Colonic mucosa (tissue), 4 donors: ENCODE measurements around the gene ADGRL3. TPM values are rescaled to one million over a fixed set of nuclear protein-coding genes. Genes with fewer than 3 reads are reported as not detected.

Source experiments
- DNase-seq: peaks from one replicate; pipeline ENCODE4 v3.0.0-alpha.2; 2020
- H3K27ac ChIP-seq: fragments of 200-600 bp; one replicate; pipeline ENCODE4 v1.8.0; 2021
- H3K27me3 ChIP-seq: fragments of 200-600 bp; one replicate; pipeline ENCODE4 v1.8.0; 2021
- H3K36me3 ChIP-seq: fragments of 200-600 bp; one replicate; pipeline ENCODE4 v1.8.0; 2021
- H3K4me1 ChIP-seq: fragments of 200-600 bp; one replicate; pipeline ENCODE4 v1.8.0; 2021; ENCODE audit warnings: mild to moderate bottlenecking
- H3K4me3 ChIP-seq: fragments of 200-600 bp; one replicate; pipeline ENCODE4 v1.8.0; 2021
- H3K9ac ChIP-seq, 2 donors: one replicate each; pipeline ENCODE4 v1.7.0; 2013; ENCODE audit warnings: control low read depth in 2 of 2, low read depth in 2 of 2, low read length in 2 of 2
- H3K9me3 ChIP-seq: fragments of 200-600 bp; one replicate; pipeline ENCODE4 v1.8.0; 2021
- intact Hi-C: fragments of 100-400 bp; cut with DNase I; formaldehyde crosslinking; loops from one replicate; pipeline ENCODE4 v1.14.1; 2022
- total RNA-seq, 2 donors: library from RNA; stranded (reverse); fragmentation: NEBNext Ultra II Directional in 1 of 2; extraction: Animal tissue kit (Norgen Biotek cat#: 25700) in 1 of 2; gene quantifications; one replicate each; pipeline ENCODE4 v1.2.1, GENCODE V29; 2021
- TF ChIP-seq, protein P1 (sequence below): fragments of 200-600 bp; IDR thresholded peaks from one replicate; pipeline ENCODE4 v1.8.0; 2022; ENCODE audit warnings: antibody characterized with exemption, mild to moderate bottlenecking
- donor health status: healthy.
- donor health status: DM: no; HTN: no; CAD: no.
- donor health status: DM: no; HTN: no; CAD: no.

Gene ADGRL3
- total RNA-seq, 2 donors from 2014 or later: 4.1 to 4.4 TPM

DNA sequence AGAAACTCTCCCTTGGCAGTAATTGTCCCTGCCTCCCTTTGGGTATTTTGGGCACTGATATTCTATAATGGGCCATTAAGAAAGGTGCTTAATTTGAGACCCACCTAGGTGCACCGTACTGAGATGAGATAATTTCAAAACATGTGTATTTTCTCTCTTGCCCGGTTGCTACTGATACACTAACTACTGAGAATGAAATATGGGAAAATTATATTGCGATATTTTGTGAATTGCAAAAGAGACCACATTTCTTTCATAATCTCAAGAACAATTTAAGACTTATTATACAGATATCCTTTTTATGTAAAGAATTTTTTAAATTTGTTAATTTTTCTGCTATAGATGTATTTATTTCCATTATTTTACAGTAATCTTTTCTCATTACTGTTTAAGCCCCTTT lies 284.9 kb downstream of the ADGRL3 start:
- Histone ChIP-seq H3K9ac (no peak overlapping the region), H3K27me3 (no peaks in the 10 kb centered on the region), H3K4me1 (no peaks in the 10 kb centered on the region), H3K4me3 (no peak overlapping the region), H3K9me3 (no peaks in the 10 kb centered on the region), H3K36me3 (no peaks in the 10 kb centered on the region), H3K27ac (no peak overlapping the region)
- no peak for DNase-seq
- intact Hi-C loops: no loop called here
- TF ChIP-seq, protein P1, sequence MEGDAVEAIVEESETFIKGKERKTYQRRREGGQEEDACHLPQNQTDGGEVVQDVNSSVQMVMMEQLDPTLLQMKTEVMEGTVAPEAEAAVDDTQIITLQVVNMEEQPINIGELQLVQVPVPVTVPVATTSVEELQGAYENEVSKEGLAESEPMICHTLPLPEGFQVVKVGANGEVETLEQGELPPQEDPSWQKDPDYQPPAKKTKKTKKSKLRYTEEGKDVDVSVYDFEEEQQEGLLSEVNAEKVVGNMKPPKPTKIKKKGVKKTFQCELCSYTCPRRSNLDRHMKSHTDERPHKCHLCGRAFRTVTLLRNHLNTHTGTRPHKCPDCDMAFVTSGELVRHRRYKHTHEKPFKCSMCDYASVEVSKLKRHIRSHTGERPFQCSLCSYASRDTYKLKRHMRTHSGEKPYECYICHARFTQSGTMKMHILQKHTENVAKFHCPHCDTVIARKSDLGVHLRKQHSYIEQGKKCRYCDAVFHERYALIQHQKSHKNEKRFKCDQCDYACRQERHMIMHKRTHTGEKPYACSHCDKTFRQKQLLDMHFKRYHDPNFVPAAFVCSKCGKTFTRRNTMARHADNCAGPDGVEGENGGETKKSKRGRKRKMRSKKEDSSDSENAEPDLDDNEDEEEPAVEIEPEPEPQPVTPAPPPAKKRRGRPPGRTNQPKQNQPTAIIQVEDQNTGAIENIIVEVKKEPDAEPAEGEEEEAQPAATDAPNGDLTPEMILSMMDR: no peak

DNA sequence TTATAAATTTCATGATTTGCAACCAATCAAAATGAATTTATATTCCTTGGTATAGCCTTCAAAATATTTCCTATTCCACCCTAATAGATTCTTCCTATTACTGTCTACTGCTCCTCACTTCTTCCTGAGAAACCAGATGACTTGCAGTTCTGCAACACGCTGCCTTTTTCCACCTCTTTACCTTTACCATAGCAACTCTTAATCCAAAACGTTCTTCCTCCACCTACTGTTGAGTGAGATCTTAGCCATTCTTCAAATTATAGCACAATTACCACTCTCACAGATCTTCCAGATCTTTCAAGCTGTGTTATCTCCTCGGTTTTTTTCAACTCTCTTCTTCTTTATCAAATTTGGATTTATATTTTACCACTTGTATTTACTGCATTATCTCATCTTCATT lies 289.8 kb downstream of the ADGRL3 start:
- no peak overlapping the region for H3K27ac ChIP-seq
- no peak overlapping the region for H3K4me3 ChIP-seq
- DNase-seq: no peak
- H3K9ac ChIP-seq: no peak overlapping the region
- TF ChIP-seq, protein P1: no peak
- no peaks in the 10 kb centered on the region for H3K4me1 ChIP-seq
- intact Hi-C loops: no loop called here
- no peaks in the 10 kb centered on the region for H3K27me3 ChIP-seq
- no peaks in the 10 kb centered on the region for H3K36me3 ChIP-seq
- H3K9me3 ChIP-seq: no peaks in the 10 kb centered on the region

- intact Hi-C loops: no loop called here
- no peaks in the 10 kb centered on the region for H3K9me3 ChIP-seq
- no peaks in the 10 kb centered on the region for H3K4me1 ChIP-seq
- H3K27me3 ChIP-seq: no peaks in the 10 kb centered on the region
- H3K9ac ChIP-seq: no peak overlapping the region
- H3K4me3 ChIP-seq: no peak overlapping the region
- no peaks in the 10 kb centered on the region for H3K36me3 ChIP-seq
- TF ChIP-seq, protein P1: no peak
- no peak overlapping the region for H3K27ac ChIP-seq
- no peak for DNase-seq
These were observed 292.9 kb downstream of the ADGRL3 start for GRCh38 chr4:61493041-61493440.

GRCh38 chr4:61493470-61493869 lies 293.3 kb downstream of the ADGRL3 start:
- Histone ChIP-seq H3K9ac (no peak overlapping the region), H3K9me3 (no peaks in the 10 kb centered on the region), H3K4me3 (no peak overlapping the region), H3K27ac (no peak overlapping the region), H3K36me3 (no peaks in the 10 kb centered on the region), H3K4me1 (no peaks in the 10 kb centered on the region), H3K27me3 (no peaks in the 10 kb centered on the region)
- TF ChIP-seq, protein P1: no peak
- DNase-seq: no peak
- intact Hi-C loops: no loop called here

DNA sequence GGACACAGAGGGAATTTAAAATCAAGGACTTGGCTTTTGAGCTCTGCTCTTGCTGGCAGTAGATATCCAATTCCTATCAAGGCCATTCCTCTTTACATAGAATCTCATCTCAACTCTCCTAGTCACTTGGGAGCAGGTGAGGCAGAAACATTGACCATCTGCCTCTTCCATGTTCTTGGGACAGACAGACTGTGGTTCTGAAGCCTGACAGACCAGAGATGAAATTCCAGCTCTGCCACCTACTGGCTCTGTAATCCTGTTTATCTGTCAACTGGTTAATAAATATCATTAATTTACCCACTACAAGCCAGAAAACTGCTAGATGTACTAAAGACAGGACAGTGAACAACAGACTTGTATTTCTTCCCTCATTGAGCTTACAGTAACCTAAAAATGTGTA lies 300.8 kb downstream of the ADGRL3 start:
- no peak for DNase-seq
- Histone ChIP-seq H3K36me3 (no peaks in the 10 kb centered on the region), H3K9me3 (no peaks in the 10 kb centered on the region), H3K27me3 (no peaks in the 10 kb centered on the region), H3K4me3 (no peak overlapping the region), H3K4me1 (no peaks in the 10 kb centered on the region), H3K27ac (no peak overlapping the region), H3K9ac (no peak overlapping the region)
- intact Hi-C loops: no loop called here
- TF ChIP-seq, protein P1: no peak

DNA sequence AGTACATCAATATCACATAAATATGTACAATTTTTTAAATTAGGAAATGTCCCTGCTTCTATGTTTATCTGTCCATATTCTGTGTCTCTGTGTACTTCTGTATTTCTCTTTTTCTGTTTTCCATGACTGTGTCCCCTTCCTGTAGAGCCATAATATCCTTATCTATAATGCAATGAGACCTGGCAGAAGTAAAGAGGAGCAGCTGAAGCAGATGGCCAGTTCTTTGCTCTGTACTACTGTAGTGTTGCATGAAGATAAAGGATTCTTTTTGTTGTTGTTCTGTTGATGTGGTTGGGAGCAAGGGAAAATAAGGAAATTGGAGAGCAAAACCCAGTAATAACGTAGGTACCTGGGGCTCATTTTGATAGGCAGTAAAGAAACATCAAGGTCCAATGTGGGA lies 301.7 kb downstream of the ADGRL3 start:
- Histone ChIP-seq H3K27me3 (no peaks in the 10 kb centered on the region), H3K36me3 (no peaks in the 10 kb centered on the region), H3K9me3 (no peaks in the 10 kb centered on the region), H3K4me3 (no peak overlapping the region), H3K27ac (no peak overlapping the region), H3K4me1 (no peaks in the 10 kb centered on the region), H3K9ac (no peak overlapping the region)
- DNase-seq: no peak
- intact Hi-C loops: no loop called here
- TF ChIP-seq, protein P1: no peak
